Activated T-cell treated with anti-CD3 and anti-CD28 coated beads for 48 hours (primary cell): ENCODE data around the gene ADRA2C.

Source experiments
- DNase-seq: peaks from one replicate; pipeline ENCODE4 v3.0.0-alpha.2; 2020; ENCODE audit warnings: low read depth

Gene ADRA2C

DNA sequence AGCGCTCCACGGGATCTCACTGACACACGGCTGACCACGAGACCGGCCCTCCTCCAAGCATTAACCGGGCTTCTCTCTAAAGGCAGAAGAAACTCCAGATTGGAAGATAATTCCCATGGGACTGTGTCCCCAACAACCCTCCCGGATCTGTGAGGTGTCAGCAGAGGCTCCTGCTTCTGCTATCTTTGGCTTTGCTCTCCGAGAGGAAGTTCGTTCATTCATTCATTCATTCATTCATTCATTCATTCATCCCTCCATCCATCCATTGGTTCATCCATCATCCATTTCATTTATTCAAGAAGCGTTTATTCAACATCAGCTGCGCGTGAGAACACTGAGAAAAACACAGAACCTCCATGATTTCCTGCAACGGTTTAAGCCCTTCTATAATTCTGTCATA is 11.5 kb downstream of the ADRA2C start:
- no peak for DNase-seq

DNA sequence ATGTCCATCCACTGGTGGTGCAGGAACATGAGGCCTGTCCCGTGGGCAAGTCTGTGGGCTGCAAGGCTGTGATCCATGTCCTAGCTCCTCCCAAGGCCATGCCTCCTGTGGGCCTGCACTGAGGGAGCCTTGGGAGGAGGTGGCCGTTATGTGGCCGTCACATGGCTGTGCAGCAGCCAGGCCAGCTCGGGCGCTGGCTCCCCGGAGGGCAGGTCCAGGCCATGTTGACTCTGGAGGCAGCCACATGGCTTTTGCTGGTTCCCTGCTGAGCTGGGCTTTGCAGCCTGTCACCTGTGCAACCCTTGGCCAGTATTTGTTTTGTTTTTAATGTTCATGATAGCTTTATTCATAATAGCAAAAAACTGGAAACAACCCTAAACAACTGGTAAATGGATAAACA is 13.3 kb downstream of the ADRA2C start:
- DNase-seq: no peak

DNA sequence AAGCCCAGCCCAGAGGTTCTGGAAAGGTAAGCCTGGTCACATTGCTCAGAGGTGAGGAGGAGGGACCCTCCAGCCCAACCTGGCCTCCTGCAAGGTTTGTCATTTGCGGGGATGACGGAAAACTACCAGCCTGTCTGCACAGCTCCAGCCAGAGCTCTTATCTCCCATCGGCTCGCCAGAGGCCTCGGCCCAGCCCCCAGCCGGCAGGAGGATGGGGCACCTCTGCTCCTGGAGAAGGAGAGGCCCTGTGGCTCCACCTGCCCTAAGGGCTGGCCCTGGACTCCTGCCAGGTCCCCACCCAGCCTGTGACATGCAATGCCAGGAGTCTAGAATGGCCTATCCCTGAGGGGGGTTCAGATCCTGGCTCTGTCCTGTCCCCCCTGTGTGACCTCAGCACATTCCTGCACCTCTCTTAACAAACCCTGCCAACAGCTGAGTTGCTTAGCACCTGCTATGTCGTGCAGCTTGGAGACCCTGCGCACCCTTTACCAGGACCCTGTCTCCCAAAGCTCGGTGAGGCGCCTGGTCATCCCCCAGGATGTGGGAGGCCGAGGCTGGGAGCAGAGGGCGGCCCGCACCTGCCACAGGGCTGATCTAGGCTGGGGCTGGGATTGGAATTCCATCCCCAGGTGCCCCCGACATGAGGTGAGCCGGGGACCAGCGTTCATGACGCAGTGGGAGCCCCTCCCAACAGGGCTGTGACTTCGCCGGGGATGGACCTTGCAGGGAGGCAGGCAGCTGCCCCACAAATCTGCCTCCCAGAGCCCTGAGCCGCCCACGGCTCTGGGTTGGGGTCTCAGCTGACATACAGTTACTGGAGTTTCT is 14.4 kb downstream of the ADRA2C start:
- DNase-seq: no peak

DNA sequence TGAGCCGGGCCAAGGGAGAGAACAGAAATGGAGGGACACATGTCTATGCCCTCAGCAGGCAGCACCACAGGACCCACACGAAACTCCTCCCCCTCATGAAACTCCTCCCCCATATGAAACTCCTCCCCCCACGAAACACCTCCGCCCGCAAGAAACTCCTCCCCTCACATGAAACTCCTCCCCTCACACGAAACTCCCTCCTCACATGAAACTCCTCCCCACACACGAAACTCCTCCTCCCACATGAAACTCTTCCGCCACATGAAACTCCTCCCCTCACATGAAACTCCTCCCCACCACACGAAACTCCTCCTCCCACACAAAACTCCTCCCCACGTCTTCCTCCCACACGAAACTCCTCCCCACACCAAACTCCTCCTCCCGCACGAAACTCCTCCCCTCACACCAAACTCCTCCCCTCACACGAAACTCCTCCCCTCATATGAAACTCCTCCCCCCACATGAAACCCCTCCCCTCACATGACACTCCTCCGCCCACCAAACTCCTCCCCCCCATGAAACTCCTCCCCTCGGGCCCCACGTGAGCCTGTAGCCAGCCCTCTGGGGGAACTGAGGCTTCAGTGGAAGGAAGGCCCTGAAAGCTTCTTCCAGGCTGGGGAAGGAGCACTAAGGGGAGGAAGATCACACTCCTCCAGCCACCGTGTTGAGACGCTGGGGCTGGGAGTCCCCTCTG is 15.2 kb downstream of the ADRA2C start:
- DNase-seq: no peak

DNA sequence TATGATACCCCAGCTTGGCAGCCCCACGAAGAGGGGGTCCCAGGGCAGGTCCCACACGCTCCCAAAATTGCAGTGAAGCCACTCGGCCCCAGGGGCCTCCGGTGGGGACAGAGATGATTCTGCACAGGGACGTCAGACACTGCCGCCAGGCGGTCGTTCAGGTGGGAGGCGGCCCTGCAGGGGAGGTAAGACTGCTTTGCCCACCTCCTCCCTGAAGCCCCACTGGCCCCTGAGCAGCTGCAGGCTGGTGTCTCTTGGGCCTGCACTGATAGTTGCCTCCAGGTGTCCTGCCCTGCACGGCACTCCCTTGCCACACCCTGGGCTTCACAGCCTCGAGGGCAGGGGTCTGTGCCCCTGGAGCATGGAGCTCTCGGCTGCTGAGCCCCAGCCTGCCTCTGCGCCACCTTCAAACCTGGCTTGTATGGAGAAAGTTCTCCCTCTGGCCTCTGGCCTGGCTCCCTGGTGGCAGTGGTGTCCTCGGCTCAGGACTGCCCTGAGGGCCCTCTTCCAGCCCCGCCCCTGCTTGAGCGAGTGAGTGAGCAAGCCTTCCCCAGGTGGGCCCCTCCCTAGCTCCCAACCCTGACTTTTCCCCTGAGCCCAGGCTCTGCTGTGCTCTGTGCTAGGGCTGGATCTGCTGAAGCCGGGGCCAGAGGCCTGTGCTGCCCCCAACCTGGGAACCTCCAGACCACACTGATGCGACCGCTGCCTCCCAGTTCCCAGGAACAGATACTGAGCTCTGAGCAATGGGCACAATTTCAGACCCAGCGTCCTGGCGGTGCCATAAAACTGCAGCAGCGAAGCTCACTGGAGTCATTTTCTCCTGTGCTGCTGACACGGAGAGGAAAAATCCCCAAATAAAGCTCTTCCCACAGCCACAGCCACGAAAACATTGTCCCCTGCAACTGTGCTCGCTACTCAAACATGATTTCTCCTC is 16.1 kb downstream of the ADRA2C start:
- DNase-seq: no peak

DNA sequence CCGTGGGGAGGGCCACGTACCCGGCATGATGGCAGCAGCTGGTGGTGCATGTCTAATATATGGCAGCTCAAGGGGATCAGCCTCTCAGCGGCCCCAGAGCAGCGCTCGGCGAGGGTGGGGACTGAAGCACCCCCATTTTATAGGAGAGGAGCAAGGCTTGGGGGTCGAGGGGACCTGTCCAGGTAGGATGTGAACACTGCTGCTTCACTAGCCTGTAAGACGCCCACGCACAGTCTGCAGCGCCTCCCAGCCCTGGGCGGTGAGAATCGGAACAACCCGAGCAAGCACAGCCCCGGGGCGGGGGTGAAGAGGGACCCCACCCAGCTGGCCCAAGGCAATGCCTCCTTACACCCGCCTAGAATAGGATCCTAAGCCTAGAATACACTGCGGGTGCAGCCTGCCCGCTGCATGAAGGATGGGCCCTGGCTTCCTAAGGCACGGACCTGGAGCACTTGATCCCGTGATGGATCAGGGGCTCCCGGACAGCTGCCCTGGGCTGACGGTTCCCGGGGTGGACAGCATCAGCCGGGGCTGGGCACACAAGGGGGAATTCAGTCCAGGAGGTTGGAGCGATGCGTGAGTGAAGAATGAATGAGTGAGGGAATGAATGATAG is 17.6 kb downstream of the ADRA2C start:
- no peak for DNase-seq

DNA sequence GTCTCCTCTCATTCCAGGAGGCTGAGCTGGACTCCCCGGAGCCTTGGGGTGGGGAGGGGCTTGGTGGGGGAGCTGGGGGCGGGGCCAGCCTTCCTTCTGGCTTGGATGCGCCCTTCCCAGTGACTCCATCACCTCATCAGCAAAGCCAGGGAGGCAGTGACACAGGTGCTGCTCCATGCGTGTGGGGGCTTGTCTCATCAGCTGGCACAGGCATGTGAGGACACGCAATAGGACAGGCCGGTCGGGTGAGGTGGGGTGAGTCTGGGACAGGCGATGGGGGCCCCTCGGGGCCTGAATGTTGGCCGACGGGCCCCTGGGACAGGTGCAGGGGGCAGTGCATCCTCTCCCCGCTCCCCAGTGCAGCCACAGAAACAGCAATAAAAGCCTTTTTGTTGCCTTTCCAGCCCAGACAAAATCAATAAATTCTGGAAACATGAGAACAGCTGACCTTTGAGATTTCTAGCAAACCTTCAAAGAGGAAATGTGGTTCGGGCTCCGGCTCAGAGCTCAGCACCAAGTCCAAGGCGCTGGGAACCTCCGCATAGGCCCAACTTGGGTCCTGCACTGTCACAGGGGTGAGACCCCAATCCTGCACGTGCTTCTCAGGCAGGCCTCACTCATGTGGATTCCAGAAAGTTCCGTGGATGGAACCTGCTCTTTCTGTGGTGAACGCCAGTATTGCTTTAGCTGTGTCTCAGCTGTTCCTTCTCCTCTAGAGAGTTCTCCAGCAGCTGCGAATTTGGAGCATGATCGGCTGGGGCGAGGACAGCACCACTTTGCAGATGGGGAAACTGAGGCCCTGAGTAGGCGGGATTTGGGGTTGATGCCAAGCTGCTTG is 18.5 kb downstream of the ADRA2C start:
- no peak for DNase-seq

DNA sequence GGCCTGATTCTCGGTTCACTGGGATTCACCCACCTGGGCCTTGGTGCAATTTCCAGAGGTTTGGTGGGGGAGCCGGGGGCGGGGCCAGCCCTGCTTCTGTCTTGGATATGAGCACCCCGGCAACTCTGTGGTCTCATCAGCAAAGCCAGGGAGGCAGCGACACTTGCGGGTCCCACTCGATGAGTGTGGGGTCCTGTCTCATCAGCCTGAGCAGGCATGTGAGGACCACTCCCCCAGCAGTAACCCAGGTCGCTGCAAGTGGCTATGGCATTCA is 19.0 kb downstream of the ADRA2C start:
- DNase-seq: no peak

DNA sequence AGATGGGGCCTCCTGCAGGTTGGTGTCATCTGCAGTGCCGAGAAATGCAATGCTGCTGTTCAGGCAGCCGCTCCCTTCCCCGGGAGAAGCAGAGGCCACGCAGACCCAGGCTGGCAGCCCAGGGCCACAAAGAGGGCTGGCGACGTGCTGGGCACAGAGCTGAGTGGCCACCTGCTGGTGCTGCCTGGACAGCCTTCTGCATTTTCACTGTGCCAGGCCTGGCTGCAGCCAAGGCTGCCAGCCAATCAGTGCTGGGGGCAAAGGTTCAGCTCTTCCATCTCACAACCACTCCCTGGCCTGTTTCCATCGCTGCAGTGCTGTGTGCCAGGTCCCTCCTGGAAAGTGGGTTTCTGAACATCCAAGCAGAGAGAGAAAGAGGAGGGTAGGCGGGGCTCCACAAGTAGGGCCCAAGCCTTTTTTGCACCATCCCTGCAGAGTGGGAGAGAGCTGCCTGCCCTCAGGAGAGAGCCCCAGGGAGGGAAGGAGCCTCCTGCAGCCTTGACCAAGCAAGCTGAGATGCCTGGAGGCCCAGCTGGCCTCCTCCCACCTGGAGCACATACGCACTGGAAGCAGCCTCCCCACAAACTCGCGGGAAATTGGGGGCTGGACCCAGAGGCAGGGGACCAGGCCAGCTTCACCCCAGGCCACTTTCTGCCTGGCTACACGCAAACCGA is 20.1 kb downstream of the ADRA2C start:
- no peak for DNase-seq

DNA sequence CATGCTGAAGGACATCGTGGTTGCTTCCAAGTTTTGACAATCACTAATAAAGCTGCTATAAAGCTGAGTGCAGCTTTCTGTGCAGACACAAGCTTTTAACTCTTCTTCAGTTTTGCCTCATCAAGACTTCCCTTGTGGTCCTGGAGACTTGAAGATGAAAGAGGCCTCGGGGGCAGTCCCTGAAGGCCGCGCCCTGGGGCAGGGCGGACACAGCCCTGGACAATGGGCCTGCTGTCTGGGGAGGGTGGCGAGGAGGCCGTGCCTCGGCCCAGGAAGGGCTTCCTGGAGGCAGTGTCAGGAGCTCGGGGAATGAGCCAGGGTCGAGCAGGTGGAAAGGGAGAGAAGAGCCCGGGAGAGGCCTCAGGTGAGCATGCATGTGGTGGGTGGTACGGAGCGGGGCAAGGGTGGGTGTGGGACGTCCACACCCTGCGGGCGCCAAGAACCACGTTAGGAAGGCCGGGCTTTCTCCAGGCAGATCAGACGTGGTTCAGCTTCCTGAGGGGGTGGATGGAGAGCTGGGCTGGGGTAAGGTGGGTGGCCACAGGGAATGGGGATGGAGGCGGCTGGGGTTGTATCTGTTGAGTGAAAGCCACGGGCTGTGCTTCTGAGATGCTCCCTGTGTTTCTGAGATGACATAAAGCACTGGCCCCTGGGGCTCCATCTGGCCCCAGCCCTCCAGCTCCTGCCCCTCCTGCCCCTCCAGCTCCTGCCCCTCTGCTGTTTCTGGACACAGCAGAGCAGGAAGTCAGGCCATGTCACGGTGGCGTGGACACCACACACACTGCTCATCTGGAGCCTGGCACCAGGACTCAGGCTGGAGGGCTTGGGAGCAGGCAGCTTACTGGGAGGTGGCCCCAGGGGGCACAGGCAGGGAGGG is 21.5 kb downstream of the ADRA2C start:
- DNase-seq: no peak

DNA sequence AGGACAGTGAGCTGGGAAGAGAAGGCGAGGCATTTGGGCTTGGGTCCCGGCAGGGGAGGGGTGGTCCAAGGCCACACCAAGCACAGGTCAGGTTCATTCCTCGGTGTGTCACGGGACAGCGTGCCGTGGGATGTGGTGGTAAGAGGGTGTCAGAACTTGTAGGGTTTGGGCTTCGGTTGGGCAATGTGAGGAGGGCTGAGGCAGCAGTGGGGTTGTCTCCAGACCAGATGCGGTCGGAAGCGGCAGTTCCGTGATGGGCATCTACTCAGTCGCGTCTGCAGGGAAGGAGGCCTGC is 22.1 kb downstream of the ADRA2C start:
- no peak for DNase-seq

DNA sequence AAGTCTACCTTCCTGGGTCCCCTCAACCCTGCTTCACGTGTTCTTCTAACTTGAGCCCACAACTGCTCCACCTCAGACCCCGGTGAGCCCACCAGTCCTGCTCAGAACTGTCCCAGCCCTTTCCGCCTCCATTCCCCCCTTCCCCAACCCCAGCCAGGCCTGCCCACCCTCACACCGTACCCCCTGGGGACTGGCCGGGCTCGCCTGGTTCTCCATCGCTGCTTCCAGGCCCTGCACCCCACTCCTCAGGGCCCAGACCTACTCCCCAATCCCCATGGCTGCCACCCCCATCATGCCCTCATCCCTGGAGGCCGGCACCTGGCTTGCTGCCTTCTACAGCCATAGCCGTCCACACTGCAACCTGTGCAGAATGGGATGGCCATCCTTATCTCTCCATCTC is 23.4 kb downstream of the ADRA2C start:
- DNase-seq: no peak

DNA sequence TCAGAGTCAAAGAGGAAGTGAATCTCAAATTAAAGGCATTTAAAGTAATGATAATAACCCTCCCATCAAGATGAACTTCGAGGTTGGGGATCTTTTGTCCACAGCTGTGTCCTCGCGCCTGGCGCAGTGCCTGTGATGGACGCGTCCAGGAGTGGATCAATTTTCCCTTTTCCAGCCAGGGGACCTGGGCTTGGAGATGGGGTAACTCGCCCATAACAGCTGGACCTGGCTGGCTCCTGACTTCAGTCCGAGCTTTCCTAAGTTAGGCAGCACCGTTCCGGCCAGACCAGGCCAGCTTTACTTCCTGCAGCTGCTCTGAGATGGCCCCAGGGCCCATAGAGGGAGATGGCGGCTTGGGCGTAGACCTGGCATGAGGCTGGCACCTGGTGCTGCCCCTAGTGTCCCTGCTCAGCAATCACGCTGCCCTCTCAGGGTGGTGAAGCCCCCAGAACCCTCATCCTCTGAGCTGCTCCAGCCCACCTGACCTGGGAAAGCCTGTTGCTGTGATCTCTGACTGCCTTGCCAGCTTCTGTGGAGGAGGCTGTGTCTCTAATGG is 23.9 kb downstream of the ADRA2C start:
- DNase-seq: no peak

DNA sequence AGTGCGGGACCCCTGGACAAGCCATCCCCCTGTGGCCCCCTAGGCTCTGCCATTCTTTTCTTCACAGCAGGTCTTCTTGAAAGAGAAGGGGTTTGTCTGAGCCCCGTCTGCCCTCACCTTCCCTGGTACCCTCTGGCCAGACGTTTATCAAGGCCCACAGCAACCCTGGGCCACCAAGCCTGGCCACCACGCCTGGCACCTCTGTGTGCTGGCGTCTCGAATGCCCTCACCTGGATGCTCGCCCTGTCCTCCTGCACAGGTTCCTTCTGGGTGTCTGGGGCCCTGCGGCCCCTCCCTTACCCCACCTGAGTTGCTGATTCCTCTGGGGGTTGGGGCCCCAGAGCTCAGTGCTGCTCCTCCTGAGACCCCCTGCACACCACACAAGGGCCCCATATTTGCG is 25.1 kb downstream of the ADRA2C start:
- DNase-seq: no peak

DNA sequence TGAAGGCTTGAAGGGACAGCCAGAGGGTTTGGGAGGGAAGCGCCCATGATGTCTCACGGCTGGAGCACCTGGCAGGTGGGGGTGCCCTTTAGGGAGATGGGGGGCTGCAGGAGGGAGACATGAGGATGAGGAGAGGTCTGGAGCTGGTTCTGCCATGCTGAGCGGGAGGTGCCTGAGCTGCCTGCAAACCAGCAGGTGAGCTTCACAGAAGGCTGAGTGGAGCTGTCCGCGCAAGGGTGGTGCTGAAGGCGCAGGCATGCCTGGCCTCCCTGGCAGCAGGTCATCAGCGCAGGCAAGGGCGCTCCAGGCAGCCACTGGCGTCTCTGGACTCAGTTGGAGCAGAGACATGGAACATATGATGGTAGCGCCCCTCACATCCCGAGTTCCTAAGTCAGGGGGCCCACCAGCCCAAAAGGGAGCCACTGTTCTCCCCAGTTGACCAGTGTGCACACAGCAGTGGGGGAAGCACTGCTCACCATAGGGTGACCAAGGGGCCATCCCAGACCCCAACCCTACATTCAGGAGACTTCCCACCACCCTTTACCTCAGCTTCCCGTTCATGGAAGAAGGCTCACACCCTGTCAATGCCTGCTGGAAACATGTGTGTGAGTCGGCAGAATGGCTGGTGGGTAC is 25.8 kb downstream of the ADRA2C start:
- no peak for DNase-seq

DNA sequence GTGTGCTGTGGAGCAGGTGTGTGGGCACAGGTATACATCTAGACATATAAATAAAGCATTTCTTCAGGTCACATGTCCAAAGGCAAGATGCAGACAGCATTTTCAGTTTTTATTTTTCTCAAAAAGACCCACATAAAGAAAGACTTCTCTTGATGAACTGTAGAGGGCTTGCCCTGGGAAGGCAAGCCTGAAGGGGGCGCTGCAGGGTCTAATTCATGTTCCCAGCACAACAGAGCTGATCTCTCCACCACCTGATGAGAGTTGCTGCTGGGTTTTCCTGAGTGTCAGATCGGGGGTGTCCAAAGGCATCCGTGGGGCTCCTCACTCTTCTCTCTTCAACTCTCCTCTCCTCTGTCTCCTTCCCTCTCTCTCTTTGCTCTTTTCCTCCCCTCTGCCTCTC is 26.6 kb downstream of the ADRA2C start:
- DNase-seq: no peak

DNA sequence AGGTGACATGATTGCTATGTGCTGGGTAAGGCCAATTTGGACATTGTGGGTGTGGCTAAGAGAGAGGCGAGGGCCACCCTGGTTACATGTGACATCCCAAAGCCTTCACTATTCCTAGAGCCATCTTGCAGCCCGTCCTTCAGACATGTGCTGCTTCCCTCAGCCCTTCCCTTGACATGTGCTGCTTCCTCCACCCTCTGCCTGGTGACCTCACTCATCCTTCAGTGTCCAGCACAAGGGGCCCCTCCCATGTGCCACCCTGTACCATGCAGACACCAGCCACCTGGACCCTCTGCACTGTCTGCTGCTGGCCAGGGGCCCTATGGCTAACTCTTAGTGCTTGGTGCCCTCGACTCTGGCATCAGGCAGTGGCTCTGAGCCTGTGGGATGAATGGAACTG is 27.4 kb downstream of the ADRA2C start:
- DNase-seq: no peak

DNA sequence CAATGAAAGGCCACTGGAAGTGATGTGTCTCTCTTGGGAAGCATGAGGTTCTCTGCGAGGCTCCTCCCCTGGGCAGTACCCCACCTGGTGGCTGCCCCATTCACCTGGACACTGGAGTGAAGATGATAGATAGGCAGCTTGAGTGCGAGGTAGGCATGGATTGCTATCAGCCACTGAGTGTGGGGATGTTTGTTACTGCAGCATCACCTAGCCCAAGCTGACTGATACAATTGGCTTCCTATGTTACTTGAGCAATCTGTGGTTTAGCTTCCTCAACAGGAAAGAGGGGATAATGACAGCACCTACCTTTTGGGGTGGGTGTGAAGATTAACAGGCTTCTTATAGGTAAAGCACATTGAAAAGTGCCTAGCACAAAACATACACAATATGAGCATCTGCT is 30.8 kb downstream of the ADRA2C start:
- DNase-seq: no peak
